Measurements from ENCODE around the gene BACE1-AS.

The BACE1-AS gene

GRCh38 chr11:117278347-117278746, 12.8 kb upstream of the BACE1-AS start:
- H3K4me3 ChIP-seq (ENCODE audit: control insufficient read depth, low read depth, low read length) = no peak overlapping the region
- no peak for DNase-seq (ENCODE audit: low read depth)
- no peak for TF ChIP-seq CTCF (conservative IDR thresholded peaks at IDR 0.05; ENCODE audit: control insufficient read depth, insufficient read depth, low read depth, low read length)

GRCh38 chr11:117279711-117280376, 11.3 kb upstream of the BACE1-AS start:
- no peak for TF ChIP-seq CTCF (conservative IDR thresholded peaks at IDR 0.05; ENCODE audit: control insufficient read depth, insufficient read depth, low read depth, low read length)
- H3K4me3 ChIP-seq (ENCODE audit: control insufficient read depth, low read depth, low read length) = no peak overlapping the region
- no peak for DNase-seq (ENCODE audit: low read depth)

GRCh38 chr11:117281159-117281558, 10.0 kb upstream of the BACE1-AS start:
- DNase-seq (ENCODE audit: low read depth) = peak; percentile 99
- no peak overlapping the region for H3K4me3 ChIP-seq (ENCODE audit: control insufficient read depth, low read depth, low read length)
- no peak for TF ChIP-seq CTCF (conservative IDR thresholded peaks at IDR 0.05; ENCODE audit: control insufficient read depth, insufficient read depth, low read depth, low read length)

GRCh38 chr11:117281869-117282268, 9.3 kb upstream of the BACE1-AS start:
- H3K4me3 ChIP-seq (ENCODE audit: control insufficient read depth, low read depth, low read length) = no peak overlapping the region
- DNase-seq (ENCODE audit: low read depth) = no peak
- no peak for TF ChIP-seq CTCF (conservative IDR thresholded peaks at IDR 0.05; ENCODE audit: control insufficient read depth, insufficient read depth, low read depth, low read length)

- no peak for TF ChIP-seq CTCF (conservative IDR thresholded peaks at IDR 0.05; ENCODE audit: control insufficient read depth, insufficient read depth, low read depth, low read length)
- DNase-seq (ENCODE audit: low read depth) = no peak
- H3K4me3 ChIP-seq (ENCODE audit: control insufficient read depth, low read depth, low read length) = no peak overlapping the region
Observed at GRCh38 chr11:117282956-117283355, 8.2 kb upstream of the BACE1-AS start.

GRCh38 chr11:117284053-117284452, 7.1 kb upstream of the BACE1-AS start:
- no peak for TF ChIP-seq CTCF (conservative IDR thresholded peaks at IDR 0.05; ENCODE audit: control insufficient read depth, insufficient read depth, low read depth, low read length)
- no peak overlapping the region for H3K4me3 ChIP-seq (ENCODE audit: control insufficient read depth, low read depth, low read length)
- DNase-seq (ENCODE audit: low read depth) = no peak

GRCh38 chr11:117286588-117286987, 4.6 kb upstream of the BACE1-AS start:
- H3K4me3 ChIP-seq (ENCODE audit: control insufficient read depth, low read depth, low read length) = no peak overlapping the region
- no peak for TF ChIP-seq CTCF (conservative IDR thresholded peaks at IDR 0.05; ENCODE audit: control insufficient read depth, insufficient read depth, low read depth, low read length)
- no peak for DNase-seq (ENCODE audit: low read depth)
